GM19043 (cell line): ENCODE data around the gene TENM4.

ENCODE experiments used
- ATAC-seq: cut with Tn5 transposase; IDR thresholded peaks from one replicate; pipeline ENCODE4 v1.9.1; 2021; ENCODE audit warnings: low read depth; ENCODE audit not compliant: unreplicated experiment

The TENM4 gene

GRCh38 chr11:79453617-79454016 lies 12.8 kb upstream of the TENM4 start:
- no peak for ATAC-seq

GRCh38 chr11:79449040-79449439 lies 8.2 kb upstream of the TENM4 start:
- no peak for ATAC-seq

- ATAC-seq, result no peak
Observed at GRCh38 chr11:79447038-79447786, 6.4 kb upstream of the TENM4 start.

GRCh38 chr11:79444923-79445322 lies 4.1 kb upstream of the TENM4 start:
- no peak for ATAC-seq

- no peak for ATAC-seq
Observed at GRCh38 chr11:79441461-79441875, 638 bp upstream of the TENM4 start.

GRCh38 chr11:79439886-79440570 lies 802 bp downstream of the TENM4 start:
- no peak for ATAC-seq

- no peak for ATAC-seq
Observed at GRCh38 chr11:79439410-79439885, 1.4 kb downstream of the TENM4 start.

GRCh38 chr11:79438631-79439409 lies 2.0 kb downstream of the TENM4 start:
- ATAC-seq, result no peak

GRCh38 chr11:79437981-79438630 lies 2.7 kb downstream of the TENM4 start:
- ATAC-seq, result no peak

- ATAC-seq, result no peak
Observed at GRCh38 chr11:79437278-79437980, 3.4 kb downstream of the TENM4 start.

- no peak for ATAC-seq
Observed at GRCh38 chr11:79436919-79437277, 3.9 kb downstream of the TENM4 start.

GRCh38 chr11:79434283-79434682 lies 6.5 kb downstream of the TENM4 start:
- no peak for ATAC-seq

GRCh38 chr11:79432138-79432537 lies 8.7 kb downstream of the TENM4 start:
- no peak for ATAC-seq

GRCh38 chr11:79431535-79431934 lies 9.3 kb downstream of the TENM4 start:
- ATAC-seq, result no peak

GRCh38 chr11:79430280-79430679 lies 10.6 kb downstream of the TENM4 start:
- no peak for ATAC-seq

GRCh38 chr11:79428406-79428805 lies 12.4 kb downstream of the TENM4 start:
- ATAC-seq, result no peak

GRCh38 chr11:79427611-79428327 lies 13.1 kb downstream of the TENM4 start:
- no peak for ATAC-seq

GRCh38 chr11:79427126-79427525 lies 13.7 kb downstream of the TENM4 start:
- no peak for ATAC-seq

- ATAC-seq, result no peak
Observed at GRCh38 chr11:79425463-79425862, 15.4 kb downstream of the TENM4 start.

- ATAC-seq, result no peak
Observed at GRCh38 chr11:79423736-79424135, 17.1 kb downstream of the TENM4 start.
